IMR-90 (cell line): ENCODE results near the gene PCDHA1.

Experiments used
- BHLHE40 ChIP-seq: fragments of 150-350 bp; IDR thresholded peaks from 2 replicates; pipeline ENCODE4 v1.6.1; 2016; ENCODE audit warnings: mild to moderate bottlenecking, low read depth, low read length
- CEBPB ChIP-seq: IDR thresholded peaks from 2 replicates; pipeline ENCODE4 v1.6.1; 2012; ENCODE audit warnings: low read depth, low read length, improper control_type of control experiment
- CHD1 ChIP-seq: IDR thresholded peaks from 2 replicates; pipeline ENCODE4 v1.6.1; 2012; ENCODE audit warnings: low read depth, low read length, improper control_type of control experiment
- CTCF ChIP-seq: conservative IDR thresholded peaks from 2 replicates; pipeline ENCODE4 v1.5.1; 2012; ENCODE audit warnings: mild to moderate bottlenecking, low read depth, low read length, improper control_type of control experiment
- POLR2A ChIP-seq: IDR thresholded peaks from 2 replicates; pipeline ENCODE4 v1.6.1; 2012; ENCODE audit warnings: mild to moderate bottlenecking, low read depth, low read length
- RFX5 ChIP-seq: IDR thresholded peaks from 2 replicates; pipeline ENCODE4 v1.8.0; 2012; ENCODE audit warnings: low read depth, mild to moderate bottlenecking, low read length, moderate library complexity
- SMC3 ChIP-seq: fragments of 150-350 bp; IDR thresholded peaks from 2 replicates; pipeline ENCODE4 v1.6.1; 2016; ENCODE audit warnings: low read depth, mild to moderate bottlenecking, antibody characterized with exemption, low read length, moderate library complexity
- TF ChIP-seq, protein P1 (sequence below): fragments of 150-350 bp; IDR thresholded peaks from 2 replicates; pipeline ENCODE4 v1.6.1; 2017; ENCODE audit warnings: mild to moderate bottlenecking, antibody characterized with exemption, low read length, low read depth

- TF ChIP-seq CHD1 (no peak), BHLHE40 (no peak), CTCF (no peak), POLR2A (no peak), SMC3 (no peak), CEBPB (no peak), RFX5 (no peak)
- TF ChIP-seq, protein P1, sequence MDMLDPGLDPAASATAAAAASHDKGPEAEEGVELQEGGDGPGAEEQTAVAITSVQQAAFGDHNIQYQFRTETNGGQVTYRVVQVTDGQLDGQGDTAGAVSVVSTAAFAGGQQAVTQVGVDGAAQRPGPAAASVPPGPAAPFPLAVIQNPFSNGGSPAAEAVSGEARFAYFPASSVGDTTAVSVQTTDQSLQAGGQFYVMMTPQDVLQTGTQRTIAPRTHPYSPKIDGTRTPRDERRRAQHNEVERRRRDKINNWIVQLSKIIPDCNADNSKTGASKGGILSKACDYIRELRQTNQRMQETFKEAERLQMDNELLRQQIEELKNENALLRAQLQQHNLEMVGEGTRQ: no peak
Measured at GRCh38 chr5:140998921-140999410, 213.0 kb downstream of the PCDHA1 start.
